GM19467 (cell line): ENCODE results near the gene ST6GALNAC3.

Experiments used
- ATAC-seq: cut with Tn5 transposase; IDR thresholded peaks from one replicate; pipeline ENCODE4 v1.9.1; 2021; ENCODE audit warnings: mild to moderate bottlenecking, moderate library complexity; ENCODE audit not compliant: unreplicated experiment

Gene ST6GALNAC3

DNA sequence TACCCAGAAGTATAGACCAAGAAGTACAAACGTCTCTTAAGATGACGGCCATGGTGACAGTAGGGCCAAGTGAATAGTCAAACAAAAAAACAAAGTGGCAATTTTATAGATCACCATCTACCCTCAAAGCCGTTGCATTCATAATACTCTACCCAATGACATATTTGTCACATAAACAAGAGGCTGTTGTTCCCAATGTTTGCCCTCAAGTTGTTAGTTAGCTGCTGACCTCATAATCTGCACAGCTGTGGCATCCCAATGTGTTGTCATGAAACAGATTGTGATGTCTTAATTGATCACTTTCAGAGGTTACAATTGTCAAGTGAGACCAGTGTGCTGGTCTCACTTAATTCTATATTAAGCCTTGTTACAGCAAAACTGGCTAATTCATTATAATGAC, 333.8 kb downstream of the ST6GALNAC3 start:
- ATAC-seq, result no peak

DNA sequence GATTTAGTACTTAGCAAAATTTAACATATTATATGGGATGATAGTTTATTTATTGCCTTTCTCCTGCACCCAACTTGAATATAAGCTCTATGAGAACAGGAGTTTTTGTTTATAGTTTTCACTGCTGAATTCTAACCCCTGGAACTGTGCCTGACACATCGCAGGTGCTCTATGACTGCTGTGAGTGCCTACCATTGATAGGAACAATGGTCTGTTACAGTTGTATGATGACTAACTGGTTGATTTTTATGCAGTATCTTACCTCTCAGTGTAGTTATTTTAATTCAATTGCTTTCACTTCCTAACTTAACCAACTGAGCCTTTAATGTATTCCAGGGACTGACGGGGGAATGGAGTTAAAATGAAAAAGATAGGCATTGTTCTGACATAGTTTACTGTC, 336.0 kb downstream of the ST6GALNAC3 start:
- ATAC-seq, result no peak

DNA sequence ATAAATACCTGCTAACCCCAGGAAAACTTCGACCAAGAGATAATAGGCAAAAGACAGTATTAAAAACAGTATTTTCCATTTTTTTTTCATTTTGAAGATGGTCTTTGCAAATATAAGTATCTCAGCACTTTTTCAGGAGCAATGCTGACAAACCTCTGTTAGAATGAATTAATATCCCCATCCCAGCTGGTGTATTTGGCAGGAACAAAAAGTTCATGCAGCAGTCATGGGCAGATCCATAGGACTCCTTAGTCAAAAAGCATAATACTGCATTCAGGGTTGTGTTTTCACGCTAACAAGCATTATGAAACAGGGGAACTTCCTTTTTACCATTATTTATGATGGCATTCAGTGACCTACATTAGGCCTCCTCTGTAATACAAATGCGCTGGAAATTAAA, 344.0 kb downstream of the ST6GALNAC3 start:
- no peak for ATAC-seq

DNA sequence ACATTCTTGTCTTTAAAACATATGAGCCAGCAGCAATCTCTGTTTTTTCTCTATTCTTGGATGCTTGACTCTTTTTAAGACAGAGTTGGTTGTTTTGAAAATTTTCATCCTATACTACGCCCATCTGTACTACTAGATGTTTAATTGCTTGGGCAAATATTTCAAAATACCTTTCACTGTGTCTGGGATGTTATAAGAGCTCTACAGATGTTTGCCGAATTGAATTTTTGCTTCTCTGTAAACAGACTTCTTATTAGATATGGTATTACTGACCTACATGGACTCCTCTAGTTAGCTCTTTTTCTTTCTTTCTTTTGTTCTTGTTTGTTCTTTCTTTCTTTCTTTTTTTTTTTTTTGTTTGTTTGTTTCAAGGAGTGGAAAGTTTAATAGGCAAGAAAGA, 345.1 kb downstream of the ST6GALNAC3 start:
- ATAC-seq, result no peak

DNA sequence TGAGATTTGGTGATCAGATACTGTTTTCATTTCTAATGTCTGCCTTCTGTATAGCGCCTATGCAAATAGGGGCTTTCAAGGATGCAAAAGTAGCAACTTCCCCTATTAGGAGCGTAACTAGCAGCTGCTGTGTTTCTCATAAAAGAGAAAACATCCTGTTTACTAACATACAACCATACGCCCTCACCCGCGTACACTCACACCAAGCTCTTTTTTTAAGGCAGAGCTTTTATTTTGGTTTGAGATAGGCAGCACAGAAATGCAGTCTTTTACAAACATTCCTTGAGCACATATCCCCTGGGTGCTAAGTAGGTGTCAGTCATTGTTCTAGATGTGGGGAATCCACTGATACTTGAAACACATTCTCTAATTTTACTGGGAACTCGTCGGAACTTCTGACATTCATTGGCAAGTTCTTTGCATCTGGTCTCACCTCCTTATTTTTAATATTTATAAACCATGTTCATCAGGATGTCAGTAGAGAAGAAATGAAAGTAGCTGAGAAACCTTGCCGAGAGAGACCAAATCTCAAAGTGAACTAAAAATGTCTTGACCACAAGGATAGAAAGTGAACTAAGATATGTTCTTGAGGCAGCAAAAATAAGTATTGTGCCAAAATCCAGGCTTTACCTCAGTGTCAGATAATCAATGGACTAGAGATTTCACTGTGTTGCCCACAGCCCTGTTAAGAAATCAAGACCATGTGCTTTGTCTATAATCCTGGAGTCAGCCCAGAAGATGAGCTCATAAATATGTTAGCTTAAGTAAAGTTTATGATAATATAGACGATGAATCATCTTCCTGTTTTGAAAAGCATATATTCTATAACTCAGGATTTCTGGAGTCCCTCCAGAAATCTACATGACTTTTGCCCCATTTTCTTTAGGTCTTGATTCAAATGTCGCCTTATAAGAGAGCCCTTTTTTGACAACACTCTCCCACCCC, 350.9 kb downstream of the ST6GALNAC3 start:
- peak; percentile 61 for ATAC-seq

DNA sequence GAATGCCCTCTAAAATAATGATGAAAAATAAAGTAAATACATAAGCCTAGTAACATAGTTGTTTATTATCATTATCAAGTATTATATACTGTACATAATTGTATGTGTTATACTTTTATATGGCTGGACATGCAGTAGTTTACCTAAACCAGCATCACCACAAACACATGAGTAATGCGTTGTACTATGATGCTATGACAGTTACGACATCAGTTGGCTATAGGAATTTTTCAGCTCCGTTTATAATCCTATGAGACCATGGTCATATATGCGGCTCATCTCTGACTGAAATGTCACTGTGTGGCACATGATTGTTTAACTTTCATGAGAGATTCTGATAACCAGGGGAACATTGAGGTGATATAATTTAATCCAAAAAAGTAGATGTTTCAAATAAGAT, 352.1 kb downstream of the ST6GALNAC3 start:
- no peak for ATAC-seq

DNA sequence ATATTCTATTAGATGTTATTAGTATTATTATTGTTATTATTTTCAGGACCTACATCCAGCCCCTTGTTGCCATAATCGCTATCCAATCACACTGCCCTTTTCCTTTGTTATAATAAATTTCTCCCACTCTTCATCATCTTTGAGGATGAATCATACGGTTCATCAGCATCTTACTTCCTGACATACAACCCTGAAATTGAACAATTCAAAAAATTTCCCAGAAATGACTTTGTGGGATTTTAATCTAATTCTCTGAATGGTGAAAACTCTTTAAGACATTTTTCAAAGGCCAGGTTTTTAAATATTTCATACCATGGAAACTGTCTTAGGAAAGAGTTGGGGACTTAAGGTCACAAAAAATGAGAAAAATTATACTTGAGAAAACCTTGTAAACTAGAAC, 353.5 kb downstream of the ST6GALNAC3 start:
- no peak for ATAC-seq

DNA sequence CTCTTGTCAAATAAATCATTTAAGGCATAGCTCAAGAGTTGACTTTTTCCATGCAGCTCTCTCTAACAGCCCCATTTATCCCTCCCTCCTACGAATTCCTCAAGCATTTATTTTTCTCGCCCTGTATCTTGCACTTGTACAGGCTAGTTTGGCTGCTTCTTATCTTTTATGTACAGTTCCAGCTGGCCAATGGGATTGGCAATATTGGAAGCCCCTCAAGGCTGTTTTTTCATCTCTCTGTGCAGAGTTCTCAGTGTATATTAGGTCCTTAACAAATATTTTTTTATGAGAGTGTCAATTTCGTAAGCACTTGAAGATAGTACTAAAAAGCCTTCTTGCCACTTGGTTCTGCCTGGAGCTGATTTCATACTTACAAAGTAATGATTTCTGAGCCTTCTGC, 356.0 kb downstream of the ST6GALNAC3 start:
- no peak for ATAC-seq

DNA sequence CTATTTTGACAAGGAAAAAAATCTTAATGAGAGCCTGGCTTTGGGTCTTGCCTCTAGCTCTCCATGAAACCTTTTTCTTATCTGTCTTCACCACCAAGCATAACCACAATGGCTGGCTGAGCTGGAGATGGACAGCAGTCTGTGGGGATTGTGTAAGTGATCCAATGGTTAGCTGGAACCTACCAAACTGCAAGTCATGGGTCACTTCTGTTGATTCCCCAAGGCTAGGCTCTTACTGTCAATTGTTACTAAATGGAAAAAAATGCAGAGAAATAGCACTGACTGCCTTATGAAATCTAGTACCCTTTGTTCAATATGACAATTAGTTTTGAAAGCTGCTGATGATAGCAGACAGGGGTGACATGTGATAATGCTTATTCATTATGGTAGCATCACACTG, 359.0 kb downstream of the ST6GALNAC3 start:
- no peak for ATAC-seq

DNA sequence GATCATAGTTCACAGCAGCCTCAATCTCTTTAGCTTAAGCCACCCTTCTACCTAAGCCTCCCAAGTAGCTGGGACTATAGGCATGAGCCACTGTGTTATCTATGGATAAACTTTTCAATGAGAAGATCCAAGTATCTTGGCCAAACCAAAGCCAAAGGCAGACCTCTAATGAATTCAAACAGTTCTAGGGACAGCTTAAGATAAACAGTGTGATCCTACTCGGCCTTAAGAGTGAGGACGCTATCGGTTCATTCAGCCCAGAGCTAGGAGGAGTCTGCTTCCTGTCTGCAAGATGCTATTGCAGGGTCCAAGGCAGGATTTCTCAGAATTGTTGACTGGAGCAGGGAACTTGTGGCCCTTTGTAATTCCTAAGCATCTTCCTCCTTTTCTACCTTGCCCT, 368.7 kb downstream of the ST6GALNAC3 start:
- no peak for ATAC-seq

DNA sequence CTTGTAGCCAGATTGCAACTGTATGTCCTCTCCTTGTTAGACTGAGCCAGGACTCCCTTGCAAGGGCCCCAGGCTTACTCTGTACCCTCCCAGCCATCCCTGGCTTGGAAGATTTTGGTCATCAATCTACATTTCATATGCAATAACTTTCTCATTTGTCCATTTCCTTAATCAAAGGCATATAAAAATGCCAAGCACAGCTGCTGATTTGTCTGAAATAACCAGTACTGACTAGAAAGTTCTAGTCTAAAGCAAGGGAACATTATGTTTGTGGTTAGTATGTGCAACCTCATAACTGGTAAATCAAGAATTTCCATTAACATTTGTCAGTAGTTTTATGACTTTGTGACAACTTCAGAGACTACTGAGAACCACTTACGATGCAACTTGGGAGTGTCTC, 370.2 kb downstream of the ST6GALNAC3 start:
- no peak for ATAC-seq

DNA sequence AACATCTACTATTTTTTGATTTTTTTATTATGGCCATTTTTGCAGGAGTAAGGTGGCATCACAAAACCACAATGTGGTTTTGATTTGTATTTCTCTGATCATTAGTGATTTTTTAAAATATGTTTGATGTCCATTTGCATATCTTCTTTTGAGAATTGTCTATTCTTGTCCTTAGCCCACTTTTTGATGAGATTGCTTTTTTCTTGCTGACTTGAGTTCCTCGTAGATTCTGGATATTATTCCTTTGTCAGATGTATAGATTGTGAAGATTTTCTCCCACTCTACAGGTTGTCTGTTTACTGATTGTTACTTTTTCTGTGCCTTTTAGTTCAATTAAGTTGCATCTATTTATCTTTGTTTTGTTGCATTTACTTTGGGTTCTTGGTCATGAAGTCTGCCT, 375.7 kb downstream of the ST6GALNAC3 start:
- no peak for ATAC-seq

DNA sequence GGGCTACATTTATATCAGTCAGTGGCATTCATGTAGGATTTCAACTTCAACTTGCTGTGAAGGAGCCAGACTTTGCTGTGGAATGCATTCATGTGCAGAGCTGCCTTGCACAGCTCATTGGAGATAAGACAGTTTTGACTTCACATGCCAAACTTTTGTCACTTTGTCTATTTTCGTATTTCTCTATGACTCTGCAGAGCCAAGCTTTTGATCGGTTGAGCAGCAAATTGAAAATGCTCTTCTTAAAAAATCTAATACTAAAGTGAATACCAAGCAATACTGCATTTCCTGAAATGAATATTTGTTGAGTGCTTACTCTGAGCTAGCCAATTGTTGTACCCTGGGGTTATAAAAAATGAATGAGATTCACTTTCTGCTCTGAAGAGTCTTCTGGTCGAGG, 388.7 kb downstream of the ST6GALNAC3 start:
- no peak for ATAC-seq

DNA sequence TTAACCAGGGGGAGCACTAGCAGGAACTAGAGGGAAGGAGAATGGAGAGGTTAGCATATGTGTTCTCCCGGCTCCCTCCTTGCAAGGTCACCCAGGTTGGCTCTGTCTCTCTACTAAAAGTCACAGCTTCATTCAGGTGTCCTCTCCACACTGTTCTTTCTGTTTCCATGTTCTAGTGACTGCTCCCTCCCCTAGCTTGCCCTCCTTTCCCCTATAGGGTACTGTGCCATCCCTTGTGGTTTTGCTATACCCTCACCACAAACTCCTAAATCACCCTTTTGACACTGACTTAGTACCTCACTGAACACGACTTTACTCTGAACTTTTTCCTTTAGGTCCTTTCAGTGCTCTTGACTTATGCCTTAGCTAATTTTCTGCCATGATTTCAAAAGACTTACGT, 389.3 kb downstream of the ST6GALNAC3 start:
- ATAC-seq, result no peak

DNA sequence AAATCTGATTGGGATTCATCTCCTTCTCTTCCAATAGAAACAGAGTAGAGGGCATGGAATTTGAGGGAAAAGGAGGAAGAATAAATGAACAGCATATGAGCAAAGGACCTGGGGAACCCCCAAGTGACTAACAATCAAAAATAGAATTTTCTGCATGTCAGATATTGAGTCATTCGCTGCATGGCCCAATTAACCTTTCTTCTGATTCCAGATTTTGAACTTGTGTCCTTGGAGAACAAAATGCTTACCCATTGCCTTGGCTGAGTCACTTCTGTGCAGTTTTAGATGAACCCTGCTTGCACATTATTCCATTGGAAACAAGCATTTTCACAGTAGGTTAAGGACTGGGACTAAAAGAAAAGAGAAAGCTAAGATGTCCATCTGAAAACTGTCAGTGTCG, 390.5 kb downstream of the ST6GALNAC3 start:
- no peak for ATAC-seq

DNA sequence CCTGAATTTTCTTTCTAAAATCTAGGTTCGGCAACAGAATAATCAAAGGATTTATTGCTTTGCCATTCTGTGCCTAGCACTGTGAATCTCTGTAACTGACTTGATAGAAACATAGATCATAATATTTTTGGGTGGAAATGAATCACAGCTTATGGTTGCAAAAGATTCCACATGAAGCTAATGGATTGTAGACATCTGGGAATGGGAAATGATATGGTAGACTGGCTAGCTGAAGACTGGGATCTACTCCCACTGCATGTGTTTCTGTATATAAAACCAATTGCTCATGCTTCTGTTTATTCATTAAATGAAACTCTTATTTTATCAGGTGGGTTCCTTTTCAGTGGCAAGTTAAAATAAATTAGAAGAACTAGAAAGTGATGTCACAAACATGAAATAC, 395.6 kb downstream of the ST6GALNAC3 start:
- ATAC-seq, result no peak

DNA sequence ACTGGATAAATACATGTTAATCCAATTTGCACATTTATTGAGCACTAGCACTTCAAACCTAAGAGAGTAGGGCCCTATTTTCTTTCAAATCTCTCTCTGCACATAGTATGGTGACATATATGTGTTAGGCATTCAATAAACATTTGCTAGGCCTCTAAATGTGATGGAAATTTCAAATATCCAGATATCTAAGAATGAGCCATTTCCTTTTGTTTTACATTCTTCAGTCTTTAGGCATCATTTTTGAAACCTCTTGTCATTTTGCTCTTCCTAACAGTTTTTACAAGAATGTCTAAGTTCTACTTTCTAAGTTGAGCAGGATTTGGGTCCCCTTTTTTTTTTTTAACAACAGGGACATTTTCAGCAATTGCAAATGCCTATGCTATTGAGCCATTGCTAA, 397.0 kb downstream of the ST6GALNAC3 start:
- no peak for ATAC-seq

DNA sequence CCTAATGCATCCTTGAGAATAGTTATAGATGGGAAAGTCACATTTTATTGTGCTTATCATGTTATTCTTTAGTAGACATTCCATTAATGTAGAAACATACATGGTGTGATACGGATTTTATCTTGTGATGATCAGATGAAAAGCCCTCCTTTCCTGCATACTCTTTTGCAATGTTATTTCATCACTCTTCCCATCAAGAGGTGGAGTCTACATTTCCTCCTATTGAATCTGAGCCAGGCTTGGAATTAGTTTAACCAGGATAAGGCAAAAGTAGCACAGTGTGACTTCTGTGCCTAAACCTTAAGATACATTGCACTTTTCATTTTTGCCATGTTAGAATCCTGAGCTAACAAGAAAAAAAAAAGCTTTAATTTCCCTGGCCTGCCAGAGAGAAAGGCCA, 399.0 kb downstream of the ST6GALNAC3 start:
- no peak for ATAC-seq

DNA sequence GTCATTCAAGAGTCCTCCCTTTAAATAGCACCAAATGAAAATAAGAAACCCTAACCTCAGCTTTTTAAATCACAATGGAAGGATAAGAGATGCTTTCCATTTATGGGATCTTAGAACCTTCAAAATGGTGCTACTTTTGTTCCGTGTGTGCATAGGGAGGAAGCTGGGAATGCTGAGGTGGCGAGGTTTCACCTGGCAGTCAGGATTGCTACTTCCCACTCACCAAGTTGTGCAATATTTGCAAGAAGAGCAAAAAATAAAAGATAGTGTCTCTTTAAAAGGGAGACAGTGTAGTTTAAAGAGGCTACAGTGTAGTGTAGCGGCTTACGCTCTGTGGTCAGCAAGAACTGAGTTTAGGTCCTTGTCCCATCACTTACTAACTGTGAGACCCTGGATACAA, 400.4 kb downstream of the ST6GALNAC3 start:
- ATAC-seq, result no peak

DNA sequence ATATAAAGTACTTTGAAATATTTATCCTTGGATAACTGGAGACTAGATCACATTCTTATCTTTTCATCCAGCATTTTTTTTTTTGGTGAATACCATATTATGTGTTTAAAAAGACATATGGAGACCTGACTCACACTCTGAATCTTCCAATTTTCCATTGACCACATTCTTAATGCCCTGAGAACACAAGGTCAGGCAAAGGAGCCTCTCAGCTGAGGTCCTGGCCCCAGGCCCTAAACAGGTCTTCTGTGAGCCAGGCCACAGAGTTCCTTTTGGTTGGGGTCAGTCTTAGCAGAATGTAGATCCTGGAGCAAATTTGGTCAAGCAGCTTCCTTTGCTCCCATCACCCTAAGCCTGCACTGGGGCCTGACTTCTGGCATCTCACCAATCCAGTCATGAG, 402.6 kb downstream of the ST6GALNAC3 start:
- no peak for ATAC-seq

DNA sequence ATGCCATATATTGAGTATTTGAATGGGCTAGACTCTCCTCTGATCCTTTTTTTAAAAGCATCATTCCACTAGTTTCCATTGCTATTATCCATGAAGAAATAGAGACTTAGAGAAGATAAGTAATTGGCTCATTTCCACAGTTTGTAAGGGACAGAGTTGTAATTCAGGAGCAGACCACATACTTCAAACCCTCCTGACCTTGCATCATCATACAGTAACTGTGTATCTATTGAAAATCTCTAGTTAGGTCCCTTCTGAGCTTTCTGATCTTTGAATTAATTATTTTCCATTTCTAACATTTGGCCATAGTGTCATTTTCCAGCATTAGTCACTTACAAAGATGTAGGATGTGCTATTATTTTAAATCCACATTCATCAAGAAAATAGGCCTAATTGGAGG, 406.3 kb downstream of the ST6GALNAC3 start:
- no peak for ATAC-seq

DNA sequence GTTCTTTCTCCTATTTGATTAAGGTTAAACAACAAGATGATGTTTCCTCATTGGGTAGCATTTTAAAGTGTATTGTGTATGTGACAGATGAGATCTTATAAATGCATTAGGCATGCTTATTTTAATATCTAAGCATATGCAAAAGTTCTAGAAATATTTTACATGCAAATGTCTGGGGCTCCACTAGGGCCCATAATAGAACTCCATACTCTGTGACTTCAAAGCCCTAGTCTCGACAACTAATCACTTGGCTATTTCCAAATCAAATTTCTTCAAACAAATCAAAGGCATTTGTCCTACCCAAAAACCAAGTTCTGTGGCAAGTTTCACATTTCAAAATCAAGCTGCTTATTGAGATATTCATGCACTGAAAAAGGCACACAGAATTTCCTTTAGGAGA, 407.1 kb downstream of the ST6GALNAC3 start:
- ATAC-seq, result no peak

DNA sequence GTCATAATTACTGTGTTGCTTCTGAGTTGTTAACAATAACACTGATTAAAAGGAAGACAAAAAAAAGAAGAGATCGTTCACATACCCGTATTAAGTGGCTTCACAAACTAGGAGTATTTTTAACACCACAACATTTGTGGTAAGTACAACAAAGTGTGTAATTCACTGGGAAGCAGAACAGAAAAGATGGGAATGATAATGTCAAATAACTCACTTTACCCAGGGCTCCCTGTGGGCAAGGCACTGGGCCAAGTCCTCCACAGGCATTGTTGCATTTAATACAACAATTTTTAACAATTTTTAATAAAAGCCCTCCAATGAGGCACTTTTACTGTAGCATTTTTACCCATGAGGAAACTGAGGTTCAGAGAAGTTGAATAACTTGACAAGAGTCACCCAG, 407.7 kb downstream of the ST6GALNAC3 start:
- no peak for ATAC-seq
